Keratinocyte (primary cell): ENCODE measurements around the gene INHA. TPM values are rescaled to one million over a fixed set of nuclear protein-coding genes. Genes with fewer than 3 reads are reported as not detected.

Experiments used
- DNase-seq: peaks from one replicate; pipeline ENCODE4 v3.0.0-alpha.2; 2011; ENCODE audit warnings: low read depth, missing footprints, low spot score
- FAIRE-seq: peaks from 2 replicates; lab custom pipeline; 2011; peaks lifted over from hg19 to GRCh38; lab: Jason Lieb, UNC
- H2AFZ ChIP-seq: 2 replicates; pipeline ENCODE4 v1.6.0; 2012; ENCODE audit warnings: low read length, control low read depth, inconsistent platforms; ENCODE audit not compliant: control insufficient read depth
- H3K27ac ChIP-seq: 2 replicates; pipeline ENCODE4 v1.5.1; 2011; ENCODE audit warnings: low read length; ENCODE audit not compliant: control insufficient read depth, insufficient read depth
- H3K27me3 ChIP-seq: 3 replicates; pipeline ENCODE4 v1.6.0; 2011; ENCODE audit warnings: low read length; ENCODE audit not compliant: control insufficient read depth, insufficient read depth; ENCODE audit errors: extremely low read depth
- H3K36me3 ChIP-seq, 2 experiments: 2 replicates in 1 of 2; 3 replicates in 1 of 2; pipeline ENCODE4 v1.5.1; 2011; ENCODE audit warnings: low read length in 2 of 2, mild to moderate bottlenecking in 1 of 2; ENCODE audit not compliant: control insufficient read depth in 2 of 2, insufficient read depth in 2 of 2; ENCODE audit errors: extremely low read depth in 1 of 2
- H3K4me1 ChIP-seq: 3 replicates; pipeline ENCODE4 v1.5.1; 2011; ENCODE audit warnings: low read length; ENCODE audit not compliant: control insufficient read depth, insufficient read depth; ENCODE audit errors: extremely low read depth
- H3K4me2 ChIP-seq: 3 replicates; pipeline ENCODE4 v1.6.0; 2011; ENCODE audit warnings: low read depth, low read length; ENCODE audit not compliant: control insufficient read depth, insufficient read depth; ENCODE audit errors: extremely low read depth
- H3K4me3 ChIP-seq, 3 experiments: fragments of 200-600 bp in 1 of 3; sonication (generic) in 1 of 3; 2 replicates in 2 of 3; 3 replicates in 1 of 3; pipeline ENCODE4 v1.5.1; 2011 to 2016; ENCODE audit warnings: low read length in 3 of 3, mild to moderate bottlenecking in 3 of 3, control low read depth in 2 of 3, inconsistent platforms in 1 of 3, low read depth in 1 of 3, mixed read lengths in 1 of 3, mixed run types in 1 of 3, moderate library complexity in 1 of 3; ENCODE audit not compliant: control insufficient read depth in 2 of 3, insufficient read depth in 2 of 3; ENCODE audit errors: extremely low read depth in 1 of 3
- H3K79me2 ChIP-seq: 2 replicates; pipeline ENCODE4 v1.6.0; 2012; ENCODE audit warnings: low read length; ENCODE audit not compliant: control insufficient read depth, insufficient read depth
- H3K9ac ChIP-seq: 3 replicates; pipeline ENCODE4 v1.6.0; 2011; ENCODE audit warnings: low read length; ENCODE audit not compliant: control insufficient read depth, insufficient read depth; ENCODE audit errors: extremely low read depth
- H3K9me1 ChIP-seq: 3 replicates; pipeline ENCODE4 v1.6.0; 2011; ENCODE audit warnings: low read length; ENCODE audit not compliant: control insufficient read depth, insufficient read depth; ENCODE audit errors: extremely low read depth
- H3K9me3 ChIP-seq: 2 replicates; pipeline ENCODE4 v1.5.1; 2012; ENCODE audit warnings: low read depth, low read length; ENCODE audit not compliant: control insufficient read depth
- H4K20me1 ChIP-seq: 3 replicates; pipeline ENCODE4 v1.6.0; 2011; ENCODE audit warnings: low read length; ENCODE audit not compliant: control insufficient read depth, insufficient read depth; ENCODE audit errors: extremely low read depth
- EZH2 ChIP-seq: IDR thresholded peaks from one replicate; pipeline ENCODE4 v1.6.1; 2012; ENCODE audit warnings: inconsistent platforms, mild to moderate bottlenecking, low read length, moderate library complexity
- dilution Hi-C: fragments of 300-500 bp; cut with MboI; formaldehyde crosslinking; loops from one replicate; pipeline ENCODE4 v1.7.0; 2020; ENCODE audit warnings: low sequenced_read_pairs; ENCODE audit not compliant: extremely low pct_ligation_motif_present
- polyA plus RNA-seq, 5 experiments: library from polyadenylated mRNA; depleted of rRNA in 3 of 5; stranded (reverse) in 3 of 5; stranded (forward) in 1 of 5; unstranded in 1 of 5; fragments of >200 nt; gene quantifications; 1 replicate in 1 of 5; 2 replicates in 3 of 5; 3 replicates in 1 of 5; pipeline versions ENCODE4 v1.2.1 to v1.2.3, GENCODE V29; 2011 to 2012; ENCODE audit warnings: missing spikeins in 2 of 5, low read depth in 1 of 5, low replicate concordance in 1 of 5
- TF ChIP-seq, protein P1 (sequence below), 3 experiments: IDR thresholded peaks in 1 of 3; conservative IDR thresholded peaks in 1 of 3; optimal IDR thresholded peaks in 1 of 3; 2 replicates in 2 of 3; 3 replicates in 1 of 3; pipeline versions ENCODE3 to v1.5.1; 2011; ENCODE audit warnings: low read length in 3 of 3, mild to moderate bottlenecking in 3 of 3, moderate library complexity in 2 of 3, control low read depth in 1 of 3, inconsistent platforms in 1 of 3; ENCODE audit not compliant: insufficient read depth in 2 of 3; ENCODE audit errors: extremely low read depth in 1 of 3

The INHA gene
- polyA plus RNA-seq, 1 donor (not counting 4 experiments of a cell fraction or from before 2014, with no cell fraction given) = 0.18 TPM

DNA sequence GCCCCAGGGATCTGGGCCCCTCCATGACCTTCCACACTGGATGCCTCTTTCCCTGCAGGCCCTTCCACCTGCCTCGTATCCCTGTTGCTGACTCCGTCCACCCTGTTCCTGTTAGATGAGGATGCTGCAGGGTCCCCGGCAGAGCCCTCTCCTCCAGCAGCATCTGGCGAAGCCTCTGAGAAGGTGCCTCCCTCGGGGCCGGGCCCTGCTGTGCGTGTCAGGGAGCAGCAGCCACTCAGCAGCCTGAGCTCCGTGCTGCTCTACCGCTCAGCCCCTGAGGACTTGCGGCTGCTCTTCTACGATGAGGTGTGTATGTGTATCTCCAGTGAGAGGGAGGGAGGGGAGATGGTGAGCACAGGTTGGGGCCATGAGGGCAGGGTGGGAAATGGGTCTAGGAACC lies 42.9 kb downstream of the INHA start:
- Histone ChIP-seq H3K27me3 (no peaks in the 10 kb centered on the region), H3K9me3 (no peaks in the 10 kb centered on the region), H2AFZ (no peak overlapping the region), H3K4me1 (no peaks in the 10 kb centered on the region), H3K4me3 (no peak overlapping the region), H3K27ac (no peak overlapping the region), H3K4me2 (no peak overlapping the region), H4K20me1 (no peaks in the 10 kb centered on the region), H3K9me1 (no peaks in the 10 kb centered on the region), H3K36me3 (peaks cover 10 to 28% of the 10 kb centered on the region in 2 experiments), H3K9ac (no peak overlapping the region), H3K79me2 (no peaks in the 10 kb centered on the region)
- dilution Hi-C loops = no loop called here
- no peak for TF ChIP-seq EZH2
- TF ChIP-seq, protein P1, sequence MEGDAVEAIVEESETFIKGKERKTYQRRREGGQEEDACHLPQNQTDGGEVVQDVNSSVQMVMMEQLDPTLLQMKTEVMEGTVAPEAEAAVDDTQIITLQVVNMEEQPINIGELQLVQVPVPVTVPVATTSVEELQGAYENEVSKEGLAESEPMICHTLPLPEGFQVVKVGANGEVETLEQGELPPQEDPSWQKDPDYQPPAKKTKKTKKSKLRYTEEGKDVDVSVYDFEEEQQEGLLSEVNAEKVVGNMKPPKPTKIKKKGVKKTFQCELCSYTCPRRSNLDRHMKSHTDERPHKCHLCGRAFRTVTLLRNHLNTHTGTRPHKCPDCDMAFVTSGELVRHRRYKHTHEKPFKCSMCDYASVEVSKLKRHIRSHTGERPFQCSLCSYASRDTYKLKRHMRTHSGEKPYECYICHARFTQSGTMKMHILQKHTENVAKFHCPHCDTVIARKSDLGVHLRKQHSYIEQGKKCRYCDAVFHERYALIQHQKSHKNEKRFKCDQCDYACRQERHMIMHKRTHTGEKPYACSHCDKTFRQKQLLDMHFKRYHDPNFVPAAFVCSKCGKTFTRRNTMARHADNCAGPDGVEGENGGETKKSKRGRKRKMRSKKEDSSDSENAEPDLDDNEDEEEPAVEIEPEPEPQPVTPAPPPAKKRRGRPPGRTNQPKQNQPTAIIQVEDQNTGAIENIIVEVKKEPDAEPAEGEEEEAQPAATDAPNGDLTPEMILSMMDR (optimal IDR thresholded peaks at IDR 0.05 in 1 of 3, IDR thresholded peaks at IDR 0.05 in 1 of 3, conservative IDR thresholded peaks at IDR 0.05 in 1 of 3; ENCODE audit: extremely low read depth in 1 of 3, insufficient read depth in 2 of 3, low read length in 3 of 3) = no peak
- FAIRE-seq (no peak), DNase-seq (no peak)

DNA sequence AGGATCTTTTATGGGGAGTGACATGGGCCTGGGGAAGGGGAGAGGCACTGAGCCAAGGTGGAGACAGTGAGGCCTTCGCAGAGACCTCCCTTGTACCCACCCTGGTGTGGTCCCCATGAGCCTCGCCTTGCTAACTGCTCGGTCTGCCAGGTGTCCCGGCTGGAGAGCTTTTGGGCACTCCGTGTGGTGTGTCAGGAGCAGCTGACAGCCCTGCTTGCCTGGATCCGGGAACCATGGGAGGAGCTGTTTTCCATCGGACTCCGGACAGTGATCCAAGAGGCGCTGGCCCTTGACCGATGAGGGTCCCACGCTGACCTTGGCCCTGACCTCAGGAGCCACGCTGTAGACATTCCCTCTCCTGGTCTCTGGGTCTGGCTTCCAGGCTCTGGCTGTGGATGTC lies 43.8 kb downstream of the INHA start:
- H3K9me3 ChIP-seq = no peaks in the 10 kb centered on the region
- H4K20me1 ChIP-seq = no peaks in the 10 kb centered on the region
- TF ChIP-seq, protein P1 (optimal IDR thresholded peaks at IDR 0.05 in 1 of 3, IDR thresholded peaks at IDR 0.05 in 1 of 3, conservative IDR thresholded peaks at IDR 0.05 in 1 of 3; ENCODE audit: extremely low read depth in 1 of 3, insufficient read depth in 2 of 3, low read length in 3 of 3) = no peak
- TF ChIP-seq EZH2 = no peak
- FAIRE-seq (no peak), DNase-seq (no peak)
- dilution Hi-C loops = no loop called here
- no peaks in the 10 kb centered on the region for H3K79me2 ChIP-seq
- H3K9ac ChIP-seq = no peak overlapping the region
- no peak overlapping the region for H3K27ac ChIP-seq
- no peak overlapping the region for H3K4me2 ChIP-seq
- H2AFZ ChIP-seq = no peak overlapping the region
- H3K4me1 ChIP-seq = no peaks in the 10 kb centered on the region
- no peak overlapping the region for H3K4me3 ChIP-seq
- H3K9me1 ChIP-seq = no peaks in the 10 kb centered on the region
- no peaks in the 10 kb centered on the region for H3K27me3 ChIP-seq
- H3K36me3 ChIP-seq = peaks cover 9 to 24% of the 10 kb centered on the region in 2 experiments
